ENCODE results near the gene SNTA1.
"Not testable (repeated sequence)": the region's sequence is repeated elsewhere in the genome, so short reads cannot be mapped to it uniquely, and the experiment has no call there.

The SNTA1 gene

GRCh38 chr20:33465481-33466302 is 22.1 kb upstream of the SNTA1 start:
- DNase-seq, result no peak

DNA sequence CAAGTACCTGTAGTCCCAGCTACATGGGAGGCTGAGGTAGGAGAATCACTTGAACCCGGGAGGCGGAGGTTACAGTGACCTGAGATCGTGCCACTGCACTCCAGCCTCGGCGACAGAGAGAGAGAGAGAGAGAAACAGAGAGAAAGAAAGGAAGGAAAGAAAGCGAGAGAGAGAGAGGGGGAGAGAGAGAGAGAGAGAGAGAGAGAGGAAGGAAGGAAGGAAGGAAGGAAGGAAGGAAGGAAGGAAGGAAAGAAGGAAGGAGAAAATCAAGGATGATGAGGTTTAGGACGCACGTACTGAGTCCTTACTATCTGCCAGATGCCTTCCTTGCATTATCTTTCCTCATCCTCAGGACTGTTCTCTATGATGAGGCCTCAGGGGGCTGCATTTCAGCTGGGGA is 21.2 kb upstream of the SNTA1 start:
- not testable (repeated sequence) for DNase-seq

DNA sequence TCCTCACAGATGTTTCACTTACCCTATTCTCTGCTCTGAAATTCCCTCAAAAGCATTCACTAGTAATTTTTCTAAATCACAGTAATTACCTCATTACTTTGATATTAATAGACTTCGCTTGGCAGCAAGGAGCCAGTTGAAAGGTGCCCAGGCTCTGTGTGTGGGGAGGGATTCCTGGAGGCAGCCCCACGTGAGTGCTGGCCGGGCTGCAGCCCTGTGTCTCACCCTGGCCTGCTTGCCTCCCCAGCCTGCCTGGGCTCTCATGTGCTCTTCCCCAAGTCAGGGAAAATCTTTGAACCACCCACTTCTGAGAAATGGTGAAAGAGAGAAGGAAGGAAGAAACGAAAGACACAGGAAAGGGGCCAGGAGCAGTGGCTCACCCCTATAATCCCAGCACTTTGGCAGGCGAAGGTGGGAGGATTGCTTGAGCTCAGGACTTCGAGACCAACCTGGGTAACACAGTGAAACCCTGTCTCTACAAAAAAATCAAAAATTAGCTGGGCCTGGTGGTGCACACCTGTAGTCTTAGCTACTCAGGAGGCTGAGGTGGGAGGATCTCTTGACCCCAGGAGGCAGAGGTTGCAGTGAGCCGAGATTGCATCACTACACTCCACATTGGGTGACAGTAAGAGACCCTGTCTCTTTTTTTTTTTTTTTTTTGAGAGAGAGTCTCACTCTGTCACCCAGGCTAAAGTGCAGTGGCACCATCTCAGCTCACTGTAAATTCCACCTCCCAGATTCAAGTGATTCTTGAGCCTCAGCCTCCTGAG is 20.0 kb upstream of the SNTA1 start:
- no peak for DNase-seq

GRCh38 chr20:33460711-33461110 is 17.1 kb upstream of the SNTA1 start:
- DNase-seq, result no peak

DNA sequence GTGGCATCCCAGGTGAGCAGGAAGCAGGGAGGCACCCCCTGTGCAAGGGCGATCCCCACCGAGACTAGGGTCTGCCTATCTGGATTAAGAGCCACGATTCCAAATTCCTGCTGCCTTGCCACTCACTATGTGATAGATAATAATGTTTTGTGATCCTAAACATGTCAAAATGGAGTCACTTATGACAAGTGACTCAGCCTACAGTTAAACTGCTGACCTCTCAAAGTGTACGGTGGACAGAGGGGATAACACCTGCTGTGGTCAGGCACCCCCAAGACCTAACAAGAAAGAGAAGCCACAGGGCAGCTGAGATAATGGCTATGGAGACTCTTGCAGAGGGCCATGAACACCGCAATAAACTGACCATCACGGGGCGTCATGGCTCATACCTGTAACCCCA is 16.0 kb upstream of the SNTA1 start:
- no peak for DNase-seq

GRCh38 chr20:33456916-33457642 is 13.5 kb upstream of the SNTA1 start:
- DNase-seq, result peak; percentile 88

GRCh38 chr20:33450867-33451266 is 7.3 kb upstream of the SNTA1 start:
- no peak for DNase-seq

GRCh38 chr20:33445881-33446625 is 2.5 kb upstream of the SNTA1 start:
- no peak for DNase-seq

- DNase-seq, result no peak
Measured at GRCh38 chr20:33444797-33445560, 1.4 kb upstream of the SNTA1 start.

- peak; percentile 44 for DNase-seq
Measured at GRCh38 chr20:33443006-33443511, 504 bp downstream of the SNTA1 start.

GRCh38 chr20:33442136-33443005 is 1.2 kb downstream of the SNTA1 start:
- DNase-seq, result no peak

DNA sequence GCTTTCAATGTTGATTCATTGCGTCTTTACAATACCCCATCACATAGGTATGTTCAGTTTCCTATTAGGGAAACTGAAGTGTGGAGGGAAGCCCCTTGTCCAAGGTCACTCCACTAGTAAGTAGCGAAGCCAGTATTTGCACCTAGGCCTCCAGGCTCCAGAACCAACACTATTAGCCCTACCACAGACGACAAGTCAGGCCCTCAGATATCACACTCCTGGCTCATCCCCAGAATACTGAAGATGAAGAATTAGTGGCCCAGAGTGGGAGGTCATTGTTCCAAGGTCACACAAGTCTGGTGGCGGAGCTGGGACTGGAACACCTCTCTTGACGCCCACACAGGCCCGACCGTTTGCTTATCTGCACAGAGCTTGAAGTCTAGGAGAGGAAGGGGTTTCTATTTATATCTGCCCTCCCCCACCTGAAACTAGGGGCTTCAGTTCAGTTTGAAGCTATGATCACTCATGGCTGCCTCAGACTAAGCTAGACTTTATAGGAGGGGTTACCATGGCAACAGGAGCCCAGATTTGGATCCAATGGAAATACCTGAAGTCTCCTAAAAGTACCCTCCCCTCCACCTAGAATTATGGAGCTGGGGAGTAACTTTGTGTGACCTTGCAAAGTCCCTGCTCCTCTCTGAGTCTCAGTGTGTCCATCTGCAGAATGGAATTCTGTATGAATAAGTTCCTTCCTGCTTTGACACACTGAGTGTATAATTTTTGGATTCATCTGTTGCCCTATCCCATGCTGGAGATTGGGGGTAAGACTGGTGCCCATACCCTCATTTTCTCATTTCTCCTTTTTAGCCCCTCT is 2.2 kb downstream of the SNTA1 start:
- DNase-seq, result no peak

DNA sequence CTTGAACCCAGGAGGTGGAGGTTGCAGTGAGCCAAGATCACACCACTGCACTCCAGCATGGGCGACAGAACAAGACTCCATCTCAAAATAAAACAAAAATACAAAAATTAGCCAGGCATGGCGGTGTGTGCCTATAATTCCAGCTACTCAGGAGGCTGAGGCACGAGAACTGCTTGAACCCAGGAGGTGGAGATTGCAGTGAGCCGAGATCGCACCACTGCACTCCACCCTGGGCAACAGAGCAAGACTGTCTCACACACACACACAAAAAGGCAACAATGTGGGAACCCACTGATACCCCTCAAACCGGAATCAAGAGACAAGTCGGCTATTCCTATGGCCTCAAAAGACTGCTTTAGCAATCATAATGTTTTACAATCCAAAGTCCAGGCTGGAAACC is 3.0 kb downstream of the SNTA1 start:
- DNase-seq, result not testable (repeated sequence)

DNA sequence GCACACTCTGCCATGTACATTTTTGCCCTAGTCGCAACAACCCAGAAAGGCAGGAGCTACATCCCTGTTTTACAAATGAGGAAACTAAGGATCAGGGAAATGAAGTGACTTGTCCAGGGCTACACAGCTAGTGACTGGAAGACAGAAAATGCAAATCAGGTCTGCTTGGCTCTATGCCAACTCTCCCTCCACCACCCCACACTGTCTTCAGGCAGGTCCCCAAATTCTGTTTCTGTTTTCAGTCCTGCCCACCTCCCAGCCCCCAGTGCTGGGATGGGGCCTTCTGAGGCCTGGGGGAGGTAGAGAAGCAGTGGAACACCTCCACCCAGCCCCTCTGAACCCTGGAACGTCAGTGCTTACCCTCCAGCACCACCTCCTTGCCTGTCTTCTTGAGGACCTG is 5.1 kb downstream of the SNTA1 start:
- DNase-seq, result no peak

GRCh38 chr20:33437141-33437911 is 6.2 kb downstream of the SNTA1 start:
- no peak for DNase-seq

DNA sequence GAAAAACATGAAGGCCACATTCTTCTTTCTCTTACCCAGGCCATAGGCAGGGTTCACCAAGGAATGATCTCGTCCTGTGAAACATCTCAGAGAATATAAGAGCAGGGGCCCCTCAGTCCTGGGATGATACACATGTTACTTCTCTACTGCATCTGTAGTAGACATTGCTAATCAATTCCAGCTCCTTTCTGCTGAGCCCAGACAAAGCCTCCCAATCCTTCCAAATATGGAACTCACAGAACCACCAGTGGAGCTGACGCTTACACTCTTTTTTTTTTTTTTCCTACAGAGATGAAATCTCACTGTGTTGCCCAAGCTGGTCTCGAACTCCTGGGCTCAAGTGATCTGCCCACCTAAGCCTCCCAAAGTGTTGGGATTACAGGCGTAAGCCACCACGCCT is 9.1 kb downstream of the SNTA1 start:
- no peak for DNase-seq

- DNase-seq, result no peak
Measured at GRCh38 chr20:33433465-33434234, 9.9 kb downstream of the SNTA1 start.

GRCh38 chr20:33431797-33432381 is 11.7 kb downstream of the SNTA1 start:
- DNase-seq, result no peak

Measured in NCI-H1105 treated with DMSO at 0.1 percent for 48 hours (cell line).